ENCODE data around the gene RAP1A. TPM values are rescaled to one million over a fixed set of nuclear protein-coding genes. Genes with fewer than 3 reads are reported as not detected.

Gene RAP1A
- total RNA-seq, 1 experiment from 2014 or later, result 26.7 TPM

DNA sequence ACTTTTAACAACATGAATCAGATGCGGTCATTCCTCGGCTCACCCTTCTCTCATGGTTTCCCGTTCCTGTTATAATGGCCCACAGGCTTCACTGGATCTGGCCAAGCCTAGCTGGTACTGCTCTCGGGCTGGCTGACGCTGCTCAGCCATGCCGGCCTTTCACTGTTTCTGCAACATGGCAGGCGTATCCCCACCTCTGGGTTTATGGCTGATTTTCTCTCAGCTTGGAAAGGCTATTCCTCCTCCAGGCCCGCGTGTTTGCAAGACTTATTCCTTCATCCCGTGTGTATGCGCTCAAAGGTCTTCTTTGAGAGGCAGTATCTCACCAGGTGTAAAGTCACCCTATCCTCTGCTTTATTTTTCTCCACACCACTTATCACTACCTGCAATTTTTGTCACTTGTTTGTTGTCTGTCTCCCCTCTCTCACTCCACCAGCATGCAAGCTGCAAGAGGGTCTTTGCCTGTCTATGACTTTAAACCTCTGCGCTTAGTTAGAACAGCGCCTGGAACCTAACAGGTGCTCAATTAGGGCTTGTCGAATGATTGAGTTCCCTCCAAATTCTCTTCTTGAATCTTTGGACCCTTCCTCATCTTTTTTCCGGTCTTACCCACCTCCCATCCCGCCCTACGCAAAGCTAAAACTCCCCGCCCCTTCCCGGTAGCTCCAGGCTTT, 491 bp upstream of the RAP1A start:
- Histone ChIP-seq H3K23me2 (ENCODE audit: insufficient read length, low read depth, low read length, poor library complexity, severe bottlenecking) (peaks cover 9% of the 10 kb centered on the region), H3K56ac (ENCODE audit: insufficient read length, low read depth, low read length) (no peak overlapping the region), H2AFZ (ENCODE audit: low read length) (peak overlapping the region; percentile 56), H3K14ac (ENCODE audit: insufficient read depth, low read length) (no peak overlapping the region), H2BK120ac (ENCODE audit: low read depth, low read length, poor library complexity, severe bottlenecking) (no peak overlapping the region), H3T11ph (ENCODE audit: low read length) (no peak overlapping the region), H3K9me3 (ENCODE audit: control insufficient read depth, low read depth, low read length) (no peaks in the 10 kb centered on the region), H3K27me3 (ENCODE audit: insufficient read depth, low read length) (no peaks in the 10 kb centered on the region), H3K4me1 (ENCODE audit: insufficient read depth, low read length) (no peaks in the 10 kb centered on the region), H4K8ac (replicated peaks; ENCODE audit: insufficient read length, low read depth, low read length) (no peak overlapping the region), H3K23ac (ENCODE audit: insufficient read length, low read depth, low read length) (no peak overlapping the region), H3K27ac (ENCODE audit: insufficient read length, low read depth, low read length) (no peak overlapping the region), H2BK12ac (ENCODE audit: insufficient read length, low read depth, low read length) (no peak overlapping the region), H2BK5ac (ENCODE audit: insufficient read length, low read length) (no peak overlapping the region), H3K9ac (ENCODE audit: extremely low read depth, insufficient read length, low read length) (peak overlapping the region; percentile 34), H3K79me2 (ENCODE audit: insufficient read depth, low read length) (peaks cover 4% of the 10 kb centered on the region; the same call in 1 of the 2 replicates), H4K91ac (ENCODE audit: insufficient read length, low read depth, low read length) (no peak overlapping the region), H3K4me2 (ENCODE audit: insufficient read depth, insufficient read length, low read length) (peak overlapping the region; percentile 75), H2BK15ac (ENCODE audit: low read depth, low read length) (no peak overlapping the region), H3K79me1 (ENCODE audit: insufficient read depth, low read depth, low read length, poor library complexity, severe bottlenecking) (no peaks in the 10 kb centered on the region), H3K18ac (ENCODE audit: insufficient read length, low read depth, low read length) (peak overlapping the region; percentile 11), H2AK5ac (ENCODE audit: insufficient read length, low read length) (no peak overlapping the region), H4K5ac (ENCODE audit: insufficient read length, low read depth, low read length) (no peak overlapping the region), H3K4ac (ENCODE audit: low read depth, low read length) (no peak overlapping the region), H2BK20ac (ENCODE audit: low read depth, low read length, poor library complexity, severe bottlenecking) (no peak overlapping the region), H4K20me1 (ENCODE audit: control insufficient read depth, insufficient read depth, insufficient read length) (no peaks in the 10 kb centered on the region)
- Mint-ChIP-seq H3K36me3 (ENCODE audit: insufficient read depth in 1 of 3, low read depth in 3 of 3) (no peaks in the 10 kb centered on the region), H3K4me3 (peak overlapping the region; percentile 71 to 76), H3K9me3 (no peaks in the 10 kb centered on the region), H3K4me1 (peaks cover 21 to 23% of the 10 kb centered on the region in 2 experiments), H3K27ac (peak overlapping the region; percentile 2 to 20 (median 9); a peak in 4 of 7 replicates), H3K27me3 (ENCODE audit: low read depth) (no peaks in the 10 kb centered on the region; the same call in 1 of the 2 replicates)
- TF ChIP-seq, protein P1, sequence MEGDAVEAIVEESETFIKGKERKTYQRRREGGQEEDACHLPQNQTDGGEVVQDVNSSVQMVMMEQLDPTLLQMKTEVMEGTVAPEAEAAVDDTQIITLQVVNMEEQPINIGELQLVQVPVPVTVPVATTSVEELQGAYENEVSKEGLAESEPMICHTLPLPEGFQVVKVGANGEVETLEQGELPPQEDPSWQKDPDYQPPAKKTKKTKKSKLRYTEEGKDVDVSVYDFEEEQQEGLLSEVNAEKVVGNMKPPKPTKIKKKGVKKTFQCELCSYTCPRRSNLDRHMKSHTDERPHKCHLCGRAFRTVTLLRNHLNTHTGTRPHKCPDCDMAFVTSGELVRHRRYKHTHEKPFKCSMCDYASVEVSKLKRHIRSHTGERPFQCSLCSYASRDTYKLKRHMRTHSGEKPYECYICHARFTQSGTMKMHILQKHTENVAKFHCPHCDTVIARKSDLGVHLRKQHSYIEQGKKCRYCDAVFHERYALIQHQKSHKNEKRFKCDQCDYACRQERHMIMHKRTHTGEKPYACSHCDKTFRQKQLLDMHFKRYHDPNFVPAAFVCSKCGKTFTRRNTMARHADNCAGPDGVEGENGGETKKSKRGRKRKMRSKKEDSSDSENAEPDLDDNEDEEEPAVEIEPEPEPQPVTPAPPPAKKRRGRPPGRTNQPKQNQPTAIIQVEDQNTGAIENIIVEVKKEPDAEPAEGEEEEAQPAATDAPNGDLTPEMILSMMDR (conservative IDR thresholded peaks at IDR 0.05), result no peak
- no peak for DNase-seq
- WGBS (ENCODE audit: extremely low coverage, insufficient read length, low lambda C conversion rate), result no CpG with 5 or more reads among the region's 19 CpGs
